Ureter (tissue), 1 donor: ENCODE data around the gene PDYN. TPM values are rescaled to one million over a fixed set of nuclear protein-coding genes. Genes with fewer than 3 reads are reported as not detected.

Source experiments
- DNase-seq: peaks from one replicate; pipeline ENCODE4 v3.0.0-alpha.2; 2020; ENCODE audit warnings: low spot score
- total RNA-seq: library from RNA; stranded (reverse); gene quantifications from one replicate; pipeline ENCODE4 v1.2.4, GENCODE V29; 2023
- donor health status: DM: yes; HTN: yes; CAD: no.

The PDYN gene
- total RNA-seq, 1 donor from 2014 or later = not detected

DNA sequence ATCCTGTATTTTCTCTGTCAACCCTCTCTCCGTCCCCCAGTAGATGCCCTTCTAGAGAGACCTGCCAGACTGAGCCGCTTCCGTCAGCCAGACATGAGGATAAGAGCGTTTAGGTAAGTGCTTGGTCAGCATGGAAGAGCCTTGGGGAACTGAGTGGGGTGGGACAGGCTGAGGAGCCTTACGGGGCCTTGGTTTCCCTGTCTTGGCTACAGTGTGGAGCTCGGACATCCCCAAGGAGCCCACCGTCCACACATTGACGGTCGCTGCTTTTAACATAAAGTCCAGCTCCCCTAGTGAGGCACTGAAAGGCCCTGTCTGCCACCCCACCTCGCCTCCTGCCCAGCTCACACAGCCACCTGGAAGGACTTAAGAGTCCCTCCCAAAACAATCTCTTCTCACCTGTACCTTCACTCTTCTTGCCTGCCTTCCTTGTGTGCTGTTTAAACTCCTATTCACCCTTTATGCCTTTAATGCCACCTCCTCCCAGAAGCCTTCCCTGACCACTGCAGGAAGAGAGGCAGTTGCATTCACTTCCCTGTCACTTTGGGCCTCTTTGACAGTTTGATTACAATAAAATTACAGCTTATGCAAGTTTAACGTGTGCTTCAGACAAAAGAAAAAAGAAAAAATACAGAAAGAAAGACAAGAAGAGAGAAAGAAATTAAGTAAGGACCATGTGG, 42.3 kb downstream of the PDYN start:
- no peak for DNase-seq

DNA sequence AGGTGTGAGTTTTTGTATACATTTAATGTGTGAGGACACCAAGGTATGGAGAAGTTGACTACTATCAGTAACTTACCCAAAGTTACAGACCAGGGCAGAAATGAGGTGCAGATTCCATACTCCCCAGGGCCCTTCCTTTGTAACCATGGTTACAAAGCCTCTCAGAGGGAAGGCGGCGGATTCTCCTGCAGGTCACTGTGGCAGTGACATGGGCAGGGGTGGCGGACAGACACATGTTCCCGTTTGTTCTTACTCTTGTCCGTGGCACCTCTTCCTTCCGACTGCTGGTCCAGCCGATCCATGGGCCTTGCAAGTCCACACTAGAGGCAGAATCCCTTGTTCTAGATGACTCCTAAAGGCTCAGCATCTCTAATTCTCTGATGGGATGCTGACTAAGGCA, 43.0 kb downstream of the PDYN start:
- DNase-seq = no peak

DNA sequence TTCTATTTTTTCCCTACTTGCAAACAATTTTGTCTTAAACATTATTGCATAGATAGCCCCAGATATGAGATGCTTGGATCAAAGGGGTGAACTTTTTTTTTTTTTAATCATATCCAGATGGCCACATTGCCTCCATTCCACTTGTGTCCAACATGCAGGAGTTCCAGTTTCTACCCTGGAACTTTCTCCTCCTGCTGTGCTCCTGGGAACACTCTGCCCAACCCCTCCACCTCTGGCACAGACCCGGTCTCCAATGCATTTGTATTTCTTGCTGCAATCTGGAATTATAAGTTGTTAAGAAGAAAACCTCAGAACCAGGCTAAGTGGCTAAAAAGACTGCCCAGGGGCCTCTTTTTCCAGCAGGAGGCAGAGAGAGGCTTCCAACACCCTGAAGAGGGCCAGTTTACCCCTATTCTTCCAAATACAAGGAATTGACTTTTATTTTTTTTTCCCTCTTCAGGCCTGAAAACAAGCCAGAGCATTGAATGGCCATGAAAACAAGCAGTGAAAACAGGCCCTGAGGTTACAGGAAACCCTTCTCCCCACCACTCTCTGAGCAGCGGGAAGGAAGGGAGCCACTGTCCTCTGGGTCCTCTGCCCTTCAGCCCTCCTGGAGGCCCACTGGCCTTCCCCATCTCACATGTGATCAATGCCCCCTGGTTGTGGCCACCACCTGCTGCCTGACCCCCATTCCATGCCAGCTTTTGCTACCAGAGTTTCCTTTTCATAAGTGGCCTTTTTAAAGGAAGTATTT, 44.3 kb downstream of the PDYN start:
- DNase-seq = no peak

DNA sequence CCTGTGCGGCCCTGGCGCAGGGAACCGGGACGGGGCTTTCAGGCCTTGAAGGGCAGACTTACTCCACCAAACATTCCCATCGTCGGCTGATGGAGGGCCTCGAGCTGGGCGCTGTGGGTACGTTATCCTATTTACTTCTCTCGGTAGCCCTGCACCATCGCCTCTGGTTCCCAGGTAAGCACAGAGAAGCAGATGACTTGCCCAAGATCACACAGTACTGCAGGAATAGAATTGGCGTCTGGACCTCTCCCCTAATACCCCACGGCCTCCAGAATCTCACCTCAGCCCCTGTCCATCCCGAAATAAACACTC, 46.4 kb downstream of the PDYN start:
- DNase-seq = no peak

DNA sequence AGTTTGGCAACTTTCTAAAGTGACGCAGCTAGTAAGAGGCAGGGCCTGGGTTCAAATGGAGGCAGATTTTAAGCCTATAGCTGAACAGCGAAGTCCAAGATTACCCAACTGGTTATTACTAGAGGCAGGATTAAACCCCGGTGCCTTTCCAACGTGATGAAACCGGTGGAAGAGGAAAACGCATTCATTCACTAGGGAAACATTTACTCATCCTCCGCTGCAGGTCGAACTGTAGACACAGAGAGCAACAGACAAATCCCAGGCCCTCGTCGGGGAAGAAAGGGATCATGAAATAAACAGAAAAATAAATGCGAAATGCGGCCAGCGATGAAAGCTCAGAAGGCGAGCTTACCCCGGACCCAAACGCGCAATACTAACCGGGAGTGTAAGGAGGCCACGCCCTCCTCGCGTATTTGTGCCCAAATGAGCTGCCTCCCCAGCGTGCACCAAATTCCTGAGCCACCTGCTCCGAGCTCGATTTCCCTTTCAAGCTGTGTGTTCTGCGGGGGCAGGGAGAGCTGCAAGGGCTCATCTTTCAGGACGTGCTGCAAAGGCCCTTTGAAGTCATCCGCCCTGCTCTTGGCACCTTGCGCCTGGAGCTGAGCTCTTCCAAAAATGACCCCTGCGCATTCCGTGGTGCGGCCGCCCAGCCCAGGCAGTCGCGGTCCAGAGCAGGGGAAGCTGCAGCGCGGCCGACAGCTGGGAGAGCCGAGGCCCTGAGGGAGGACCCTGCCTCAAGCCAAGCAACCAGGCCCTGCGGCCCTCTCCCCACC, 46.9 kb downstream of the PDYN start:
- no peak for DNase-seq

DNA sequence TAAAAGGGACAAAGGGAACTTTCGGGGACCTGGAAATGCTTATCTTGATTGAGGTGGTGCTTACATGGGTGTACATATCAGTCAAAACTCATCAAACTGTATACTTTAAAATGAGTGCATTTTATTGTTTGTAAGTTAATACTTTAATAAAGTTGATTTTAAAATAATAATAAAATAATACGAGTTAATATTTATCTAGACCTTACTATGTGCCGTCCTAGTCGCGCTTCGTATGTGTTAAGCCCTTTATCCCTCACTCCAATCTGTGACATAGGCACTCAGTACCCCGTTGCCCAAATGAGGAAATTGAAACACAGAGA, 47.5 kb downstream of the PDYN start:
- DNase-seq = no peak

DNA sequence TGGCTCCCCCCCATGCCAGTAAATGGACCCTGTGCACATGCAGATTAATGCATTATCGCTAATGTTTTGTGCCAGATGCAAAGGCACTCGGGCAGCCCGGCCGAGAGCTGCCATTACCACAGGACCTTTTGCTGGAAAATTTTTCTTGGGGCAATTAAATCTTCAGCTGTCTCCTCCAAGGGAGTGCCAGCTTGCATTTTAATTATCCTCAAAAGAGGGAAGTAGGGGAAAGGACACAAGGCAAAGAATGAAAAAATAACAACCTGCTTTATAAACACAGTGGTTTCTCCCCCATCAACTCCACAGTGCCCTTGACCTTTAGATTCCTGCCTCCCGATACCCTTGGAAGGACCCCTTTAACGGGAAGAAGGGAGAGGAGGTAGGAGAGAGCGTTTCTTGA, 48.2 kb downstream of the PDYN start:
- no peak for DNase-seq

DNA sequence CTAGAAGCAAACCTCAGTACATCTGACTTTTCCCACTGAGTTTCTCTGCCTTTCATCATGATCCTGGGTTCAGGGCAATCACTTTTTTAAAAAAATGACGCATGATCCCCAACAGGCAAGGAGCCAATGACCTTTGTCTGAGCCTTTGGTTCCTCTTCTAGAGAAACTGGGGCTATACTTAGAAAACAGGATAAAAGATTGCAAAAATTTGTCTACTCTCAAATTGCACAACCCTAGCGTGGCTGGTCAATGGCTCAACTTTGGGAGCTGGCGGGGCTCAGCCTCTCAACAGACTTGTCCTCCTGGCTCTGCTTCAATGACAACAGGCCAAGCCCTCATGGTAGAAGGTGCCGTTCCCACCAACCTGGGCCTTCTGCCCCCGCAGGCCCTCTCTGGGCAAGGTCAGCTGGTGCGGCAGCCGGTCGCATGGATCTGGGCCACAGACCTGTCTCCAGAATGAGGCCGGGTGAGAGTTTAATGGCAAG, 48.7 kb downstream of the PDYN start:
- DNase-seq = peak; percentile 56

DNA sequence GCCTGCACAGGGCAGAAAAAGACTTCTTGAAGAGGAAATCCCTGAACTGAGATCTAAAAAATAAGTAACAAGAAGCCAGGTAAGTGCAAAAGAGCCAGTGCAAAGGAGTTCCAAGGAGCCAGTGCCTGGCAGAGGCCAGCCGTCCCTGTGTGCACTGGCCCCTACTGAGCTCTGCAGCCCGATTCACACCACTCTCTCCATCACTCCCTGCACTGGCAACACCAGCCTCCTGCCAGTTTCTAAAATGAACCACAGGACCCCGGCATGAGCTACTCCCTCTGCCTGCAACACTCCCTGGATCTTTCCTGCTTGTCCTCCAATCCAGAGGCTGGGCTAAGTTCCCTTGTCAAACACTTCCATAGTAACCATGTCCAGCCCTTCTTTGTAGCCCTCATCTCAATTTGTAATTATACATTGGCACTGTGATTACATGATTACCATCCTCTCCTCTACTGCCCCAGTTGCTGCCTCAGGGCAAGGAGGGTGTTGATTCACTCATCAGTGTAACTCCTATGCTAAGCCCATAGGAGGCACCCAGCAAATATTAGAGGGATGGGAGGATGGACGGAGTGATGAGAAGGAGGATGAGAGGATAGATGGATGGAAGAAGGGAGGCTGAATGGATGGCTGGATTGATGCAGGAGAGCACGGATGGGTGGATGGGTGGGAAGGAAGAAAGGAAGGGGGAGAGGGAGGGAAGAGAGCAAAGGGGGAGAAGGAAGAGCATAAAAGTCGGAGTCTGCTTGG, 49.3 kb downstream of the PDYN start:
- no peak for DNase-seq

DNA sequence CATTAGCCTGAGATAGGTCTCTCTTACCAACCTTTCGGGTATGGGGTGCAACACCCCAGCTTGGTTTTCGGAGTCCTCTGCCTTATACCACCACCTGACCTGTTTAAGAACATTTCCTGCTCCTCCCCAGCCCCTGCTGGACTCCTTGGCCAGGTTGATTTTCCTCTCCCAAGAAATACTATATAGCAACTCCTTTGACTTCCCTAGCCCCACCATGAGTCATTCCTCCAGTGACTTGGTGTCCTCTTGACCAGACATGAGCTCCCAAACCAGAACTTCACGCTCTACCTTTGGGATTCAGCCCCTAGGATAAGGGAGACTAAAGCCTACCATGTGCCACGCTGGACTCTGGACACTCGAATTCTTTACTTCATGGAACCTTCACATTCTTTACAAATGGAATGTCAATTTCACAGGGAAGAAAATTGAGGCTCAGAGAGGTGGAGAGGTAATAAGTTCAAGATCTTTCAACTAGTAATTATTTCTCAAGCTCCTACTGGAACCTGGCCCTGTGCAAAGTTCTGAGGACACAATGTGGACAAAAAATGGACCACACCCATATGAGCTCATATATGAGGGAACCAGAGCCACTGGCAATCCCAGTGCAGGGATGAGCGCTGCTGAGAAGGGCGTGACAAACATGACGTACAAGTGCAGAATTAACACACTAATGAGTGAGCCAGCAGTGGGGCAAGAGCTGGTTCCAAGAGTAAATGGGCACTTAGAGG, 50.4 kb downstream of the PDYN start:
- no peak for DNase-seq

DNA sequence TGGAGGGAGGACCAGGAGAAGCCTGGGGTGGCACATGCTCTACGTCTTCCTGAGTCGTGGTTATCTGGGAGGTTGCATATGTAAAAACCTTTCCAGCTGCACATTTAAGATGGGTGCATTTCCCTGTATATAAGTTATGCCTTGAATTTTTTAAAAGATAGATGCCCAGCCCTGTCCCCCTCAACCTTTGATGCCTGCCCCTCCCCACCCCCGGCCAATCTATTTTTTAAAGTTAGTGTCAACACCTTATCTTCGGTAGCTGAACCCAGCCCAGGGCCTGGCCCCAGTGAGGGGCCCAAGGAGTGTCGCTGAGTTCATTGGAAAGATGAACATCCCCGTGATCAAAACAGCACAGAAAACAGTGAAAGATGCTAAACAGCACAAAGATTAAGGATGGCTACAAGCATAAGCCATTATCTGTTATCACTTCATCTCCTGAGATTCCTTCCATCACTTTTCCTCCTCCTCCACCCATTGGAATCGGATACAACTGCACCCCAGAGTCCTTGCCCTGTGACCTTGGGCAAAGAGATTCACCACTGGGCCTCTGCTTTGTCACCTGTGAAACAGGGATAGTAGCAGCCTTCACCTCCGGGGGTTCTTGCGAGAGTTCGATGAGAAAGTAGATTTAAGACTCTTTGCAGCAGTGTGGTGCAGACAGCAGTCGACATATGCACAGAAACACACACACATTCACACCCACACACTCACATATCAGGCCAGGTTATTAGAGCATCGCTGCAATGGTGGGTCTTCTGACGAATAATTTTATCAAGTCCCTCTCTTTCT, 51.2 kb downstream of the PDYN start:
- DNase-seq = no peak

DNA sequence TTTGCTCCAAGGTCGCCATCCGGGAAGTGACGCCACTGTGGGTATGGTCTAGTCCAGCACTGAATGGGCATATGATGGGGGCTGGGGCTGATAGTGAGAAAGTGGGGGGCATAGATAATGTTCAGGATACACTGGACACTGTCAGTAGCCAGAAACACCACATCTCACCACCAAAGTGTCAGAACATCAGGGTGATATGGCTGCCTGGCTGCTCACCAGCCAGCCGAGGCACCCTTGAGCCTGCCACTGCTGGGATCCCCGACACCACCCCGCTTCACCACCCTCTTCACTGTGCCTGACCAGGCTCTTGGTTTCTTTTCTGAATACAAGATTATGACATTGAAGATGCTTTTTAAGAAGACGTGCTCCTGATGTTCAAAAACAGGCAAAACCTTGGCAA, 51.8 kb downstream of the PDYN start:
- DNase-seq = no peak

DNA sequence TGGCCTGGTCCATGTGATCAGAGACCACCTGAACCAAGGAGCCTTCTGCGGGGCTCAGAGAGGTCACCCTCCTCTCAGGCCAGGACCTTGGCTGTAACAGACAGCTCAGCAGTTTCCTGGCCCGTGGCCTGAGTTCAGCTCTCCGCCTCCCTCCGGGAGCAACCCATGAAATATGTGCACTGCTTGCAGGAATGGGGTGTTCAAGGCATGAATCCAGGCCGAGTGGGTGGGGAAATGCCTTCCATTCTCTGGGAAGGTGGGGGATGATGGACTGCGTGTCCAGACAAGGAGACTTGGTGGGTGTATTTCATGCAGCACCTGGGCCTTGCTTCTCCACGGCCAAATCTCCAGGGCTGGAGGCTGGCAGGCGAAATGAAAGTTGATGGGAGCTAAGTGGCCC, 52.6 kb downstream of the PDYN start:
- DNase-seq = no peak

DNA sequence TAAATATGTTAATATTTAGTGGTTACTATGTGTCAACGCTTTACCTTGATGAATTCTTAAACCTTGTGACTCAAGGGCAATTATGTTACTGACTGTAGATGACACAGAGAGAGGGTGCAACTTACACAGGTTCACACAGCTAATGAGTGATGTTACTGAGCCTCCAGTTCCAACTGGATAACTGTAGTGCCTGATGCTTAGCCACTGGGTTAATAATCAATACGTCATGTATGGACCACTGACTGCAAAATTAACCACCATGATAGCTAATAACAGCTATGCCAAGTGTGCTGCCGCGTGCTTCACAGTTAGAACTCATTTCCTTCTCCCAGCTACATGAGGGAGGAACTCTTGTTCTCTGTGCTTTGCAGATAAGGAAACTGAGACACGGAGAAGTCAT, 53.3 kb downstream of the PDYN start:
- DNase-seq = no peak

DNA sequence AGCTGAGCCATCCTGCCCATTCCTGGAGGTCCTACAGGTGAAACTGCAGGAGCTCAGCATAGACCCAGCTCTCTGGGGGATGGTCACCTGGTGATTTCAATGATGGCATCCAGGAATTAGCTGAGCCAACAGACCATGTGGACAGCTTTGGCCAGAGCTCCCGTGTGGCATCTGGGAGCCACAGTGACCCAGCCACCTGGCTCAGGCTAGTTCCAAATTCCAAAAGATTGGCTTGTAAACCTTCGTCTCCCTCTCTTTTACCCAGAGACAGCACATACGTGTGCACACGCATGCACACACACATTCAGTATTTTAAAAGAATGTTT, 54.6 kb downstream of the PDYN start:
- DNase-seq = no peak

DNA sequence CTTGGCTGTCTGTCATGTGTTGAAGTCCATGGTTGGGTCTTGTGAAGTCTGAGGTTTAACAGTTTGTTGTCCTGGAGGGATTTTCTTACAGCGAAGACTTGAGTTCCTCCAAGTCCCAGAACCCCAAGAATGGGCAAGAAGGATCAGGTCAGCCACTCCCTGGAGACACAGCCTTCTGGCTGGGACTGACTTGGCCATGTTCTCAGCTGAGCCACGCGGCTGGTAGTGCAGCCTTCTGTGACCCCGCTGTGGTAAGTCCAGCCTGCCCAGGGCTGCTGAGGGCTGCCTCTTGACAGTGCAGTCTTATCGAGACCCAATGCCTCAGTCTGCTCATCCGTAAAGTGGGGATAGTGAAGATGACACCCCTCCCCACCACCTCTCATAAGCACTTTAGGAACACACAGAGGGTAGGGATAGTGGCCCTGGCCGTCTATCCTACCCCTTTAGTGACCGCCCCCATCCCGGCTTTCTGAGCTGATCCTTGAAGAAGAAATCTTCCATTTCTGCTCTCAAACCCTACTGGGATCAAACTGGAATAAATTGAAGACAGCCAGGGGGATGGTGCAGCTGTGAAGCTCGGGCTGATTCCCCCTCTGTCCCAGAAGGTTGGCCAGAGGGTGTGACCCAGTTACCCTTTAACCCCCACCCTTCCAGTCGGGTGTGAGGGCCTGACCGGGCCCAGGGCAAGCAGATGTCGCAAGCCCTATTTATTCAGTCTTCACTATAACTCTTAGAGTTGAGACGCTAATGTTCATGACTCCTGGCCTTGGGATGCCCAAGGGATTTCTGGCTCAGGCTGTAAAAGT, 55.2 kb downstream of the PDYN start:
- no peak for DNase-seq

DNA sequence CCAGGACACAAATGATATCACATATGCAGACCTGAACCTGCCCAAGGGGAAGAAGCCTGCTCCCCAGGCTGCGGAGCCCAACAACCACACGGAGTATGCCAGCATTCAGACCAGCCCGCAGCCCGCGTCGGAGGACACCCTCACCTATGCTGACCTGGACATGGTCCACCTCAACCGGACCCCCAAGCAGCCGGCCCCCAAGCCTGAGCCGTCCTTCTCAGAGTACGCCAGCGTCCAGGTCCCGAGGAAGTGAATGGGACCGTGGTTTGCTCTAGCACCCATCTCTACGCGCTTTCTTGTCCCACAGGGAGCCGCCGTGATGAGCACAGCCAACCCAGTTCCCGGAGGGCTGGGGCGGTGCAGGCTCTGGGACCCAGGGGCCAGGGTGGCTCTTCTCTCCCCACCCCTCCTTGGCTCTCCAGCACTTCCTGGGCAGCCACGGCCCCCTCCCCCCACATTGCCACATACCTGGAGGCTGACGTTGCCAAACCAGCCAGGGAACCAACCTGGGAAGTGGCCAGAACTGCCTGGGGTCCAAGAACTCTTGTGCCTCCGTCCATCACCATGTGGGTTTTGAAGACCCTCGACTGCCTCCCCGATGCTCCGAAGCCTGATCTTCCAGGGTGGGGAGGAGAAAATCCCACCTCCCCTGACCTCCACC, 56.4 kb downstream of the PDYN start:
- DNase-seq = no peak

DNA sequence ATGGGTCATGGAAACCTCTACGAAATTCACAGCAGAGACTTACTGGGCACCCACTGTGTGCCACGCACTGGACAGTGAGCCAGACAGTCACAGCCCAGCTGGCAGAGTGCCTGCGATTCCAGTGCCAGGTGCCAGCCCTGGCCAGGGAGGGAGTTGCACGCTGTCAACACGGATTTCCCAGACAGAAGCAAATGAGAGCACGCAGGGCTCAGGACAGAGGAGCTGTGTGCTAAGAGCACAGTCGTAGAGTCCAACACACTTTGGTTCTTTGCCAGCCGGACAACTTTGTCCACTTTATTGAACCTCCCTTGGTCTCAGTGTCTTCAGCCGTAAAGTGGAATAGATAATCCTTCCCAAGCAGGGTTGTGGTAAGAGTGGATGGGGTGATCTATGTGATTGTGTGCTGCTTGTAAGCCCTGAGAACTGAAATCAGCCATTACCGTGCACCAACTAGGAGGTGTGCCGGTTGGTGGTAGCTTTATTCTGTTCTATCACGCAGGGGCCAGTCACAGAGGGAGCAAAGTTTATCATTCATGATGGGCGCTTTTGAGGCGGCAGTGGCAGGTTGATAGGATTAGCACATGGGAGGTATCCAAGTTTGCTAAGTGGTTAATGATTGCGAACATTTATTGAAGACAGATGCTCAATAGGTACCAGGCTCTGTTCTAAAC, 58.0 kb downstream of the PDYN start:
- DNase-seq = no peak
